Measurements from ENCODE around the gene ZNF334.

DNA sequence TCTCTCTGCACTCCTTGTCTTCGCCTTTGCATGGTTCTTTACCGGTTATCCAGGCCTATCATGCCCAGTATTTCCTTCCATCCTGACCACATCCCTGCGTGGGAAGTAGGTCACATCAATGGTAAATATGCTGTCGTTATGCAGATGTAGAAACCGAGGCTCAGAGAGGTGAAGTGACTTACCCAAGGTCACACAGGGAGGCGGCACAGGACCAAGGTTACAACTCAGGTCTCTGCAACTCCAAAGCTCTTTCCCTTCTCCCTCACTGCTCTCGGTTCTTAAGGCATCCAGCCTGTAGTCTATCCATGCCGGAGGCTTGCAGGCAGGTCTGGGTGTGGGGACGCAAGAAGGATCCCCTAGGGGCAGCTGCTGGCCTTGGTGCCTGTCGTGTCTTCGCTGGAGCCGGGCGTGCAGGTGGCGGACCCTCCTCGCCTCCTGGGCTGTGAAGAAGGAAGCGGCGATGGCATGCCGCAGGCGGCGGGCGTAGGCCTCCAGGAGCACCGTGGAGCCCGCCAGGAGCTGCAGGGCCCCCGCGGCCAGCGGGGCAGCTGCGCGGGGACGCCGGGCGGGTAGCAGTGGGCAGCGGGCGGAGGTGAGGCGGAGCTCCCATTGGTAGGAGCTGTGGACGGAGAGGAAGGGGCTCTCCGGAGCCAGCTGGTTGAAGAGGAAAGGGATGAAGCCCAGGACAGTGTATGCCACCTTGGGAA, 28.0 kb upstream of the ZNF334 start:
- TF ChIP-seq, protein P1, sequence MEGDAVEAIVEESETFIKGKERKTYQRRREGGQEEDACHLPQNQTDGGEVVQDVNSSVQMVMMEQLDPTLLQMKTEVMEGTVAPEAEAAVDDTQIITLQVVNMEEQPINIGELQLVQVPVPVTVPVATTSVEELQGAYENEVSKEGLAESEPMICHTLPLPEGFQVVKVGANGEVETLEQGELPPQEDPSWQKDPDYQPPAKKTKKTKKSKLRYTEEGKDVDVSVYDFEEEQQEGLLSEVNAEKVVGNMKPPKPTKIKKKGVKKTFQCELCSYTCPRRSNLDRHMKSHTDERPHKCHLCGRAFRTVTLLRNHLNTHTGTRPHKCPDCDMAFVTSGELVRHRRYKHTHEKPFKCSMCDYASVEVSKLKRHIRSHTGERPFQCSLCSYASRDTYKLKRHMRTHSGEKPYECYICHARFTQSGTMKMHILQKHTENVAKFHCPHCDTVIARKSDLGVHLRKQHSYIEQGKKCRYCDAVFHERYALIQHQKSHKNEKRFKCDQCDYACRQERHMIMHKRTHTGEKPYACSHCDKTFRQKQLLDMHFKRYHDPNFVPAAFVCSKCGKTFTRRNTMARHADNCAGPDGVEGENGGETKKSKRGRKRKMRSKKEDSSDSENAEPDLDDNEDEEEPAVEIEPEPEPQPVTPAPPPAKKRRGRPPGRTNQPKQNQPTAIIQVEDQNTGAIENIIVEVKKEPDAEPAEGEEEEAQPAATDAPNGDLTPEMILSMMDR (conservative IDR thresholded peaks at IDR 0.05), result no peak
- TF ChIP-seq EZH2 (IDR thresholded peaks at IDR 0.05; ENCODE audit: low read depth), result no peak

Data from PC-9 (cell line).